Activated CD8-positive, alpha-beta memory T cell treated with anti-CD3 and anti-CD28 coated beads for 36 hours (primary cell): ENCODE measurements around the gene LIPT2. TPM values are rescaled to one million over a fixed set of nuclear protein-coding genes. Genes with fewer than 3 reads are reported as not detected.
"Not testable (repeated sequence)": the region's sequence is repeated elsewhere in the genome, so short reads cannot be mapped to it uniquely, and the experiment has no call there.

Source experiments
- CTCF ChIA-PET: fragments of 350-600 bp; sonication (Branson Sonifier 250); formaldehyde crosslinking; loops from one replicate; lab custom pipeline; 2021; ENCODE audit warnings: antibody characterized with exemption; lab: Charles Lee
- POLR2A ChIA-PET: fragments of 350-600 bp; sonication (Branson Sonifier 250); formaldehyde crosslinking; loops from one replicate; lab custom pipeline; 2021; ENCODE audit warnings: antibody characterized with exemption; lab: Charles Lee
- total RNA-seq, 2 experiments: library from RNA; stranded (reverse); gene quantifications; one replicate each; pipeline ENCODE4 v1.2.3, GENCODE V29; 2021

The LIPT2 gene
- total RNA-seq: 1 to 10 TPM; 3.5 to 4.9 TPM

GRCh38 chr11:74492974-74493790, at the start of gene LIPT2:
Gene LIPT2 (minus strand): TSS chr11:74493724. CDS start chr11:74493703, 21 bp downstream.
- ChIA-PET CTCF (interaction anchor here (0.6 to 1.3 kb wide), 2 partner anchors 99 to 158 kb away, joined by 3 to 5 read pairs; partner anchors contain the start of gene POLD3), POLR2A (interaction anchor here (0.5 to 1.6 kb wide), 9 partner anchors 95 to 1094 kb away, joined by 3 to 17 read pairs (median 5); partner anchors contain the start of genes C2CD3, PGM2L1, POLD3 and PPME1)

GRCh38 chr11:74541466-74541865, 47.9 kb upstream of the LIPT2 start:
- ChIA-PET POLR2A (no interaction called here), CTCF (no interaction called here)

GRCh38 chr11:74540270-74540669, 46.7 kb upstream of the LIPT2 start:
- ChIA-PET POLR2A (no interaction called here), CTCF (no interaction called here)

GRCh38 chr11:74538680-74539079, 45.2 kb upstream of the LIPT2 start:
- ChIA-PET POLR2A (interaction anchor here (0.6 kb wide), 1 partner anchor 210 kb away, joined by 5 read pairs; no protein-coding TSS in a partner anchor), CTCF (no interaction called here)

- POLR2A ChIA-PET: no interaction called here
- CTCF ChIA-PET: no interaction called here
Measured at GRCh38 chr11:74535371-74536160, 42.0 kb upstream of the LIPT2 start.

GRCh38 chr11:74534946-74535275, 41.4 kb upstream of the LIPT2 start:
- CTCF ChIA-PET, POLR2A ChIA-PET: not testable (repeated sequence)

GRCh38 chr11:74534216-74534945, 40.9 kb upstream of the LIPT2 start:
- ChIA-PET CTCF (interaction anchor here (0.7 to 1.6 kb wide), 2 partner anchors 11 to 86 kb away, joined by 3 read pairs; no protein-coding TSS in a partner anchor), POLR2A (no interaction called here)

- ChIA-PET POLR2A (no interaction called here), CTCF (interaction anchor here (0.7 to 1.6 kb wide), 2 partner anchors 10 to 85 kb away, joined by 3 read pairs; no protein-coding TSS in a partner anchor)
Measured at GRCh38 chr11:74533421-74533820, 39.9 kb upstream of the LIPT2 start.

GRCh38 chr11:74532501-74533246, 39.1 kb upstream of the LIPT2 start:
- ChIA-PET CTCF (interaction anchor here (1.6 kb wide), 1 partner anchor 84 kb away, joined by 3 read pairs; no protein-coding TSS in a partner anchor), POLR2A (no interaction called here)

GRCh38 chr11:74524978-74525377, 31.5 kb upstream of the LIPT2 start:
- ChIA-PET POLR2A (no interaction called here), CTCF (no interaction called here)

GRCh38 chr11:74524501-74524900, 31.0 kb upstream of the LIPT2 start:
- ChIA-PET CTCF (no interaction called here), POLR2A (no interaction called here)

- ChIA-PET POLR2A (no interaction called here), CTCF (no interaction called here)
Measured at GRCh38 chr11:74522776-74523175, 29.3 kb upstream of the LIPT2 start.

GRCh38 chr11:74521666-74522252, 28.2 kb upstream of the LIPT2 start:
- CTCF ChIA-PET: interaction anchor here (0.6 kb wide), 1 partner anchor 1351 kb away, joined by 4 read pairs; no protein-coding TSS in a partner anchor
- POLR2A ChIA-PET: no interaction called here

GRCh38 chr11:74520927-74521665, 27.6 kb upstream of the LIPT2 start:
- POLR2A ChIA-PET: no interaction called here
- CTCF ChIA-PET: no interaction called here

GRCh38 chr11:74520316-74520715, 26.8 kb upstream of the LIPT2 start:
- ChIA-PET CTCF (no interaction called here), POLR2A (no interaction called here)

- POLR2A ChIA-PET: no interaction called here
- CTCF ChIA-PET: no interaction called here
Measured at GRCh38 chr11:74519710-74520109, 26.2 kb upstream of the LIPT2 start.

GRCh38 chr11:74517592-74517991, 24.1 kb upstream of the LIPT2 start:
- CTCF ChIA-PET, POLR2A ChIA-PET: not testable (repeated sequence)

- ChIA-PET POLR2A (no interaction called here), CTCF (no interaction called here)
Measured at GRCh38 chr11:74507582-74507981, 14.1 kb upstream of the LIPT2 start.
